GM23338 (cell line): Measurements from ENCODE around the gene RXRG. TPM values are rescaled to one million over a fixed set of nuclear protein-coding genes. Genes with fewer than 3 reads are reported as not detected.

ENCODE experiments used
- ATAC-seq: fragments of 200-7000 bp; cut with Tn5 transposase; 3 replicates; pipeline ENCODE4 v1.9.1; 2020
- DNase-seq: peaks from one replicate; pipeline ENCODE4 v3.0.0-alpha.2; 2015; ENCODE audit warnings: low spot score
- H2AFZ ChIP-seq: fragments of 200-600 bp; sonication (generic); 2 replicates; pipeline ENCODE4 v1.8.0; 2016; ENCODE audit warnings: antibody characterized with exemption, mild to moderate bottlenecking, moderate library complexity
- H3F3A ChIP-seq: fragments of 200-600 bp; sonication (generic); replicated peaks from 2 replicates; pipeline ENCODE4 v1.8.0; 2017; ENCODE audit warnings: antibody characterized with exemption, mixed run types, low read depth
- H3K27ac ChIP-seq: fragments of 200-600 bp; sonication (generic); 2 replicates; pipeline ENCODE4 v1.6.1; 2016; ENCODE audit warnings: low read depth
- H3K27me3 ChIP-seq: fragments of 200-600 bp; sonication (generic); 2 replicates; pipeline ENCODE4 v1.8.0; 2016; ENCODE audit warnings: mild to moderate bottlenecking, mixed run types, moderate library complexity; ENCODE audit not compliant: insufficient read depth
- H3K36me3 ChIP-seq: fragments of 200-600 bp; sonication (generic); 2 replicates; pipeline ENCODE4 v1.8.0; 2016; ENCODE audit warnings: mild to moderate bottlenecking; ENCODE audit not compliant: insufficient read depth
- H3K4me1 ChIP-seq: fragments of 200-600 bp; sonication (generic); 2 replicates; pipeline ENCODE4 v1.8.0; 2016; ENCODE audit warnings: mild to moderate bottlenecking, moderate library complexity; ENCODE audit not compliant: insufficient read depth
- H3K4me2 ChIP-seq: fragments of 200-600 bp; sonication (generic); 2 replicates; pipeline ENCODE4 v1.7.1; 2017; ENCODE audit warnings: mixed run types
- H3K4me3 ChIP-seq: fragments of 200-600 bp; sonication (generic); 2 replicates; pipeline ENCODE4 v1.6.1; 2016; ENCODE audit warnings: mixed run types
- H3K79me2 ChIP-seq: fragments of 200-600 bp; sonication (generic); replicated peaks from 2 replicates; pipeline ENCODE4 v1.8.0; 2017; ENCODE audit warnings: mild to moderate bottlenecking; ENCODE audit not compliant: insufficient read depth
- H3K9me2 ChIP-seq: fragments of 200-600 bp; sonication (generic); 2 replicates; pipeline ENCODE4 v1.8.0; 2017; ENCODE audit not compliant: insufficient read depth
- H4K20me1 ChIP-seq: fragments of 200-600 bp; sonication (generic); replicated peaks from 2 replicates; pipeline ENCODE4 v1.8.0; 2017; ENCODE audit warnings: mild to moderate bottlenecking; ENCODE audit not compliant: insufficient read depth
- H3K27ac Mint-ChIP-seq: 2 replicates; pipeline ENCODE4 v1.8.0; 2020; ENCODE audit warnings: inconsistent platforms, mild to moderate bottlenecking, moderate library complexity, mixed read lengths
- H3K27me3 Mint-ChIP-seq: 3 replicates; pipeline ENCODE4 v1.8.0; 2022; ENCODE audit warnings: low read depth, mild to moderate bottlenecking, moderate library complexity, mixed read lengths, inconsistent platforms; ENCODE audit not compliant: insufficient read depth, poor library complexity
- H3K36me3 Mint-ChIP-seq: 3 replicates; pipeline ENCODE4 v1.8.0; 2021; ENCODE audit warnings: low read depth, mild to moderate bottlenecking, inconsistent platforms, moderate library complexity, mixed read lengths
- H3K4me1 Mint-ChIP-seq: 3 replicates; pipeline ENCODE4 v1.8.0; 2020; ENCODE audit warnings: mild to moderate bottlenecking, inconsistent platforms, mixed read lengths
- H3K4me3 Mint-ChIP-seq: 3 replicates; pipeline ENCODE4 v1.8.0; 2021; ENCODE audit warnings: moderate library complexity, mild to moderate bottlenecking, inconsistent platforms, mixed read lengths
- H3K9me3 Mint-ChIP-seq: 3 replicates; pipeline ENCODE4 v1.8.0; 2020; ENCODE audit warnings: moderate library complexity, mild to moderate bottlenecking, inconsistent platforms, mixed read lengths
- CREB1 ChIP-seq: fragments of 250-450 bp; sonication (Bioruptor Pico); IDR thresholded peaks from 2 replicates; pipeline ENCODE4 v1.5.0; 2020; ENCODE audit warnings: low read depth, mild to moderate bottlenecking, moderate library complexity
- EZH2 ChIP-seq: fragments of 200-600 bp; sonication (generic); IDR thresholded peaks from one replicate; pipeline ENCODE4 v1.8.0; 2017; ENCODE audit warnings: antibody characterized with exemption, mild to moderate bottlenecking, low read depth; ENCODE audit not compliant: unreplicated experiment
- NANOG ChIP-seq: IDR thresholded peaks from 2 replicates; pipeline ENCODE4 v1.6.1; 2016; ENCODE audit warnings: antibody characterized with exemption, borderline replicate concordance
- ZNF331 ChIP-seq: fragments of 250-450 bp; sonication (Bioruptor Pico); IDR thresholded peaks from 2 replicates; pipeline ENCODE4 v1.5.0; 2020; ENCODE audit warnings: low read depth, mild to moderate bottlenecking, moderate library complexity
- polyA plus RNA-seq: library from polyadenylated mRNA; unstranded; fragments of >200 nt; fragmentation: Nextera tagmentation; extraction: Ambion mirVana; gene quantifications from 2 replicates; pipeline ENCODE4 v1.2.1, GENCODE V29; 2016
- total RNA-seq: library from RNA; depleted of rRNA; stranded (reverse); fragments of >200 nt; shearing (Covaris generic); gene quantifications from 2 replicates; pipeline ENCODE4 v1.2.3, GENCODE V29; 2014
- TF ChIP-seq, protein P1 (sequence below), 2 experiments: fragments of 200-600 bp in 1 of 2; sonication (generic) in 1 of 2; conservative IDR thresholded peaks; 2 replicates each; pipeline versions ENCODE4 v1.5.1 to v1.6.1; 2016 to 2017; ENCODE audit warnings: antibody characterized with exemption in 2 of 2, low read depth in 2 of 2, mild to moderate bottlenecking in 2 of 2, moderate library complexity in 1 of 2

The RXRG gene
- total and polyA plus RNA-seq, 2 experiments from 2014 or later: not detected

DNA sequence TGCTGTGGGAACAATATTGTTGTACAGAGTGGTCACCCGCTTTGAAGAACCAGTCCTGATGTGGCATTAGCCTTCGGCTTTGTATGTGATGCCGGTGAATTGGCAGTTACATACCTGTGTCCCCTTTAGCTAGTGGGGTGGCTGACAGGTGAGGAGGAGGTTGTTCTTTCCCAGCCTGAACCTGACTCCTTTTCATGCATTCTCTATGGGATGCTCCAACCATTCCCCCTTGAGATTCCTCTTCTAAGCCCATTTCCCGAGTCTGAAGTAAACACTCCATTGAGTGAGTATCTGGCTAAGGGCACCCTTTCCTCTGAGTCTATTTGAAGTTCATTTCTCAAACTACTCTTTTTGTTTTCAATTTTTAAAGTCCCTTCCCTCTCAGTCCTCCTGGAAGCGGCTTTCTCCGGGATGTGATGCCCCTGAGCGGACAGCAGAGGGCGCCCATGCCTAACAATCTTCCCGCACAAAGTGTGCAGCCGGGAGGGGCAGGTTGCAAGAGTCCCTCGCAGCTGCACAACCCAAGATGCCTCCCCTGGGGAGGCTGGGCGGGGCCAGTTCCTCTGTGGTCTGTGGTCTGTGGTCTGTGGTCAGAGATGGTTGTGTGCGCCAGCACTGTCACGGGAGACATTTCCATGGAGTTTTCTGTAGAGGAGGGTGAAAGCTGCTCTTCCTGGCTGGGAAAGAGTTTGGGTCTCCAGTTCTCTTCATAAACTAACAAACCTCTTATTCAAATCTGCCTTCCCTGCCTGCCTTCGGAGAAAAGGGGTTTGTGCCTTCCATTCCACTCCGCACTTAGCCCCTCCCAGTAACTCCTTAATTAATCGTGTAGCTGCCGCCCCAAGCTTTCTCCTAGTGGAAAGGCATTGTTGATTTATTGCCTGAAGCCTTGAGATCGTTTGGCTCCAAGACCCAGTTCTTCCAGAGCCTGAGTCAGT lies 52.0 kb downstream of the RXRG start:
- H3K36me3 ChIP-seq: no peaks in the 10 kb centered on the region
- no peaks in the 10 kb centered on the region for H4K20me1 ChIP-seq
- H2AFZ ChIP-seq: peak overlapping the region; percentile 91
- H3K4me2 ChIP-seq: peak overlapping the region; percentile 75
- H3K4me1 ChIP-seq: 0 out of 2 replicates have a peak, but pooled peaks cover 3% of the 10 kb centered on the region
- Mint-ChIP-seq H3K36me3 (no peaks in the 10 kb centered on the region), H3K9me3 (no peaks in the 10 kb centered on the region), H3K4me3 (peak overlapping the region; percentile 61), H3K4me1 (peaks cover 4% of the 10 kb centered on the region), H3K27me3 (peaks cover 6% of the 10 kb centered on the region), H3K27ac (no peak overlapping the region)
- no peaks in the 10 kb centered on the region for H3K27me3 ChIP-seq
- no peaks in the 10 kb centered on the region for H3F3A ChIP-seq
- no peaks in the 10 kb centered on the region for H3K9me2 ChIP-seq
- TF ChIP-seq CREB1: no peak
- TF ChIP-seq, protein P1, sequence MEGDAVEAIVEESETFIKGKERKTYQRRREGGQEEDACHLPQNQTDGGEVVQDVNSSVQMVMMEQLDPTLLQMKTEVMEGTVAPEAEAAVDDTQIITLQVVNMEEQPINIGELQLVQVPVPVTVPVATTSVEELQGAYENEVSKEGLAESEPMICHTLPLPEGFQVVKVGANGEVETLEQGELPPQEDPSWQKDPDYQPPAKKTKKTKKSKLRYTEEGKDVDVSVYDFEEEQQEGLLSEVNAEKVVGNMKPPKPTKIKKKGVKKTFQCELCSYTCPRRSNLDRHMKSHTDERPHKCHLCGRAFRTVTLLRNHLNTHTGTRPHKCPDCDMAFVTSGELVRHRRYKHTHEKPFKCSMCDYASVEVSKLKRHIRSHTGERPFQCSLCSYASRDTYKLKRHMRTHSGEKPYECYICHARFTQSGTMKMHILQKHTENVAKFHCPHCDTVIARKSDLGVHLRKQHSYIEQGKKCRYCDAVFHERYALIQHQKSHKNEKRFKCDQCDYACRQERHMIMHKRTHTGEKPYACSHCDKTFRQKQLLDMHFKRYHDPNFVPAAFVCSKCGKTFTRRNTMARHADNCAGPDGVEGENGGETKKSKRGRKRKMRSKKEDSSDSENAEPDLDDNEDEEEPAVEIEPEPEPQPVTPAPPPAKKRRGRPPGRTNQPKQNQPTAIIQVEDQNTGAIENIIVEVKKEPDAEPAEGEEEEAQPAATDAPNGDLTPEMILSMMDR (conservative IDR thresholded peaks at IDR 0.05; ENCODE audit: low read depth in 2 of 2): peak; percentile 94 to 95
- DNase-seq (peak; percentile 89), ATAC-seq (peak; percentile 99)
- no peaks in the 10 kb centered on the region for H3K79me2 ChIP-seq
- peak overlapping the region; percentile 49 for H3K4me3 ChIP-seq
- H3K27ac ChIP-seq: no peak overlapping the region

DNA sequence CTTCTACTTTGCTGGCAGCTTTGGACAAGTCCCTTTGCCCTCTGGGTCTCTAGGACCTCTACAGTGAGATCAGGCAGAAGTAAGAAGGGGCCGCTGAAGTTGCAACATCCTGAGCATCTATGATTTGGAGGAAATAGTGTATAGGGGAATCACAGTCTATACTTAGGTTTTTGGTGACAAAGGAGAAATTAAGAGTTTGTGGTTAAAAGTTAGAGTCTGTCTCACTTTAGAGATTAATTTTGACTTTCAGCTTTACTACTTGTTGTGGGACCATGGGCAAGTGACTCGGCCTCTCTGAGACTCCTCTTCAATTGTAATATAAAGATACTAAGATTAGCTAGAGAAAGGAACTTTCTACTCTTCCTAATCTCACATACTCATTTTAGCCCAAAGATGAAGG lies 55.3 kb downstream of the RXRG start:
- DNase-seq (no peak), ATAC-seq (no peak)
- no peak overlapping the region for H3K4me3 ChIP-seq
- H3K36me3 Mint-ChIP-seq: no peaks in the 10 kb centered on the region
- H3K9me3 Mint-ChIP-seq: no peaks in the 10 kb centered on the region
- TF ChIP-seq, protein P1 (conservative IDR thresholded peaks at IDR 0.05; ENCODE audit: low read depth in 2 of 2): no peak
- TF ChIP-seq ZNF331 (CRISPR knock-in tag): no peak
- TF ChIP-seq CREB1: no peak
- H3K4me1 Mint-ChIP-seq: no peaks in the 10 kb centered on the region; the same call in 2 of the 3 replicates
- no peak overlapping the region for H3K4me3 Mint-ChIP-seq
- no peaks in the 10 kb centered on the region for H3K36me3 ChIP-seq
- no peaks in the 10 kb centered on the region for H4K20me1 ChIP-seq
- no peaks in the 10 kb centered on the region for H3K27me3 ChIP-seq
- H3F3A ChIP-seq: no peaks in the 10 kb centered on the region
- no peak overlapping the region for H3K4me2 ChIP-seq
- H3K27ac Mint-ChIP-seq: no peak overlapping the region
- H3K27ac ChIP-seq: no peak overlapping the region
- H3K79me2 ChIP-seq: no peaks in the 10 kb centered on the region
- H3K9me2 ChIP-seq: no peaks in the 10 kb centered on the region
- H2AFZ ChIP-seq: no peak overlapping the region
- H3K4me1 ChIP-seq: 0 out of 2 replicates have a peak, but pooled peaks cover 3% of the 10 kb centered on the region
- H3K27me3 Mint-ChIP-seq: peaks cover 3% of the 10 kb centered on the region

DNA sequence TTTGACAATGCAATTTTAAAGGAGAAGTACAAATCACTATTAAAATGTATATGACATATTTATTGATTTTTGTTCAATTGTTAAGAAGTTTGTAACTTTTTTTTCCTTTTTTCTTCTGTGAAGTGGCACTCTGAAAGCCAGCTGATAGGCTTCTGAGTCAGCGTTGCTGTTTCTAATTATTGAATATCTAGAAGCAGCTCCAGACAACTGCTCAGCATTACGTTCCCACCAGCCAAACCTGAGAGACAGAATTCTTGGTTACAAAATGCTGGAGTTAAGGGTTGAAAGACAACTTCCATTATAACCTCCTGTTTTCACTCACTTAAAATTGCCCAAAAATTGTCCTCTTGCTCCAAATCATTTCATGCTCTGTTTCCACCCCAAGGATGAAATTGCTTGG lies 57.0 kb downstream of the RXRG start:
- Histone ChIP-seq H3K79me2 (no peaks in the 10 kb centered on the region), H2AFZ (no peak overlapping the region), H3K9me2 (no peaks in the 10 kb centered on the region), H3K36me3 (no peaks in the 10 kb centered on the region), H3F3A (no peaks in the 10 kb centered on the region), H3K27ac (no peak overlapping the region), H3K4me2 (no peak overlapping the region), H3K4me1 (no peaks in the 10 kb centered on the region), H3K4me3 (no peak overlapping the region), H3K27me3 (no peaks in the 10 kb centered on the region), H4K20me1 (no peaks in the 10 kb centered on the region)
- peaks cover 2% of the 10 kb centered on the region for H3K4me1 Mint-ChIP-seq
- H3K4me3 Mint-ChIP-seq: no peak overlapping the region
- DNase-seq (no peak), ATAC-seq (no peak)
- H3K27ac Mint-ChIP-seq: no peak overlapping the region
- H3K36me3 Mint-ChIP-seq: no peaks in the 10 kb centered on the region
- H3K9me3 Mint-ChIP-seq: no peaks in the 10 kb centered on the region
- H3K27me3 Mint-ChIP-seq: peaks cover 5% of the 10 kb centered on the region
- TF ChIP-seq EZH2 (no peak), NANOG (no peak)
